Kidney (tissue), 14 donors: ENCODE measurements around the gene ERBB4. TPM values are rescaled to one million over a fixed set of nuclear protein-coding genes. Genes with fewer than 3 reads are reported as not detected.

Source experiments
- DNase-seq, 5 donors: peaks; one replicate each; pipeline ENCODE4 v3.0.0-alpha.2; 2013 to 2020
- FAIRE-seq: peaks from 2 replicates; lab custom pipeline; 2012; peaks lifted over from hg19 to GRCh38; lab: Jason Lieb, UNC
- H3K27ac ChIP-seq, 2 donors: one replicate each; pipeline ENCODE4 v1.7.0; 2013; ENCODE audit warnings: low read depth in 2 of 2, low read length in 2 of 2, inconsistent platforms in 1 of 2
- H3K27me3 ChIP-seq: one replicate; pipeline ENCODE4 v1.7.1; 2013; ENCODE audit warnings: low read length, inconsistent platforms; ENCODE audit not compliant: control insufficient read depth, insufficient read depth
- H3K36me3 ChIP-seq, 3 donors: one replicate each; pipeline versions ENCODE4 v1.7.0 to v1.7.1; 2013; ENCODE audit warnings: low read length in 3 of 3, control low read depth in 1 of 3, inconsistent platforms in 1 of 3; ENCODE audit not compliant: insufficient read depth in 3 of 3, control insufficient read depth in 2 of 3
- H3K4me1 ChIP-seq, 3 donors: one replicate each; pipeline versions ENCODE4 v1.7.0 to v1.7.1; 2013; ENCODE audit warnings: low read length in 3 of 3, inconsistent platforms in 1 of 3, low read depth in 1 of 3; ENCODE audit not compliant: control insufficient read depth in 2 of 3, insufficient read depth in 2 of 3
- H3K4me3 ChIP-seq, 3 donors: one replicate each; pipeline versions ENCODE4 v1.7.0 to v1.8.1; 2013; ENCODE audit warnings: low read length in 3 of 3, control low read depth in 1 of 3, inconsistent platforms in 1 of 3
- H3K9ac ChIP-seq, 3 donors: one replicate each; pipeline versions ENCODE4 v1.7.0 to v1.7.1; 2013; ENCODE audit warnings: low read length in 3 of 3, control low read depth in 1 of 3, inconsistent platforms in 1 of 3
- H3K9me3 ChIP-seq, 3 donors: one replicate each; pipeline versions ENCODE4 v1.7.0 to v1.7.1; 2013; ENCODE audit warnings: low read length in 3 of 3, control low read depth in 1 of 3, inconsistent platforms in 1 of 3; ENCODE audit not compliant: control insufficient read depth in 2 of 3, insufficient read depth in 1 of 3
- CTCF ChIP-seq: IDR thresholded peaks from 3 replicates; pipeline ENCODE4 v1.5.1; 2012; ENCODE audit warnings: mild to moderate bottlenecking, moderate library complexity, borderline replicate concordance; ENCODE audit not compliant: insufficient read depth; ENCODE audit errors: extremely low read depth
- intact Hi-C: fragments of 100-400 bp; cut with DNase I; formaldehyde crosslinking; loops from one replicate; pipeline ENCODE4 v1.11.1; 2022
- polyA plus RNA-seq: library from polyadenylated mRNA; stranded (reverse); fragments of 350-450 nt; fragmentation: Illumina TruSeq; extraction: RNeasy Lipid Tissue Mini Kit (QIAGEN cat#74804); gene quantifications from one replicate; pipeline ENCODE4 v1.2.3, GENCODE V29; 2014; ENCODE audit warnings: low read depth, low replicate concordance; ENCODE audit not compliant: insufficient read depth
- total RNA-seq: library from RNA; stranded (reverse); fragmentation: NEBNext Ultra II Directional; extraction: Animal tissue kit (Norgen Biotek cat#: 25700); gene quantifications from one replicate; pipeline ENCODE4 v1.2.1, GENCODE V29; 2021
- donor health status: control.
- donor health status: control.
- donor health status: control.
- donor health status: control.
- donor health status: control.
- donor health status: DM: yes; HTN: yes; CAD: no.
- donor health status: Normal renal cell carcinoma (clear cell type).

ERBB4 gene
- total and polyA plus RNA-seq, 2 donors from 2014 or later: 3.9 to 152 TPM

- Histone ChIP-seq H3K9ac (no peak overlapping the region), H3K4me1 (no peaks in the 10 kb centered on the region), H3K27ac (no peak overlapping the region), H3K4me3 (no peak overlapping the region), H3K9me3 (no peaks in the 10 kb centered on the region), H3K36me3 (no peaks in the 10 kb centered on the region), H3K27me3 (no peaks in the 10 kb centered on the region)
- intact Hi-C loops: no loop called here
- no peak for TF ChIP-seq CTCF
- DNase-seq: no peak
- no peak for FAIRE-seq
These were observed 15.6 kb upstream of the ERBB4 start for GRCh38 chr2:212554233-212554632.

GRCh38 chr2:212549941-212550340 lies 11.3 kb upstream of the ERBB4 start:
- FAIRE-seq: no peak
- intact Hi-C loops: no loop called here
- TF ChIP-seq CTCF: no peak
- Histone ChIP-seq H3K36me3 (no peaks in the 10 kb centered on the region), H3K27ac (no peak overlapping the region), H3K4me1 (peaks cover 0 to 2% (median 0%) of the 10 kb centered on the region in 3 donors), H3K9me3 (no peaks in the 10 kb centered on the region), H3K27me3 (no peaks in the 10 kb centered on the region), H3K9ac (no peak overlapping the region), H3K4me3 (no peak overlapping the region)
- DNase-seq: no peak

GRCh38 chr2:212549463-212549862 lies 10.9 kb upstream of the ERBB4 start:
- Histone ChIP-seq H3K4me3 (no peak overlapping the region), H3K9me3 (no peaks in the 10 kb centered on the region), H3K4me1 (peaks cover 0 to 2% (median 0%) of the 10 kb centered on the region in 3 donors), H3K27ac (no peak overlapping the region), H3K36me3 (no peaks in the 10 kb centered on the region), H3K27me3 (no peaks in the 10 kb centered on the region), H3K9ac (no peak overlapping the region)
- no peak for TF ChIP-seq CTCF
- FAIRE-seq (no peak), DNase-seq (no peak)
- intact Hi-C loops: no loop called here

- Histone ChIP-seq H3K4me1 (peaks cover 0 to 2% (median 0%) of the 10 kb centered on the region in 3 donors), H3K27ac (no peak overlapping the region), H3K36me3 (no peaks in the 10 kb centered on the region), H3K27me3 (no peaks in the 10 kb centered on the region), H3K9me3 (no peaks in the 10 kb centered on the region), H3K4me3 (no peak overlapping the region), H3K9ac (no peak overlapping the region)
- peak; percentile 36 for TF ChIP-seq CTCF
- intact Hi-C loops: no loop called here
- DNase-seq (peak in 3 of 5 donors; percentile 64 to 85 (median 84)), FAIRE-seq (no peak)
These were observed 9.8 kb upstream of the ERBB4 start for GRCh38 chr2:212548455-212548819.
